Naive thymus-derived CD8-positive, alpha-beta T cell (primary cell): Measurements from ENCODE around the gene ZMYM4. TPM values are rescaled to one million over a fixed set of nuclear protein-coding genes. Genes with fewer than 3 reads are reported as not detected.
"Not testable (repeated sequence)": the region's sequence is repeated elsewhere in the genome, so short reads cannot be mapped to it uniquely, and the experiment has no call there.

Experiments used
- ATAC-seq, 2 donors: fragments of 150-1000 bp; cut with Tn5 transposase in 1 of 2; sonication (Bioruptor Pico), chemical (Tn5 transposase) in 1 of 2; 1 replicate in 1 of 2; 2 replicates in 1 of 2; pipeline ENCODE4 v1.10.0; 2021; ENCODE audit warnings: mild to moderate bottlenecking in 2 of 2, moderate library complexity in 2 of 2
- POLR2A ChIA-PET: fragments of 350-600 bp; sonication (Branson Sonifier 250); formaldehyde crosslinking; loops from one replicate; lab custom pipeline; 2021; ENCODE audit warnings: antibody characterized with exemption; lab: Charles Lee
- DNase-seq, 10 donors: peaks; one replicate each; pipeline versions ENCODE4 v3.0.0 to v3.0.0-alpha.2; 2020 to 2022
- H3K27ac Mint-ChIP-seq, 10 donors: one replicate each; pipeline ENCODE4 v1.8.0; 2020 to 2022; ENCODE audit warnings: mild to moderate bottlenecking in 10 of 10, mixed read lengths in 10 of 10, moderate library complexity in 4 of 10, inconsistent platforms in 1 of 10
- H3K27me3 Mint-ChIP-seq, 5 donors: one replicate each; pipeline ENCODE4 v1.8.0; 2021 to 2022; ENCODE audit warnings: mixed read lengths in 5 of 5
- H3K36me3 Mint-ChIP-seq, 3 donors: one replicate each; pipeline ENCODE4 v1.8.0; 2020 to 2022; ENCODE audit warnings: mixed read lengths in 3 of 3, mild to moderate bottlenecking in 2 of 3, inconsistent platforms in 1 of 3
- H3K4me1 Mint-ChIP-seq, 4 donors: one replicate each; pipeline ENCODE4 v1.8.0; 2021 to 2022; ENCODE audit warnings: mixed read lengths in 4 of 4
- H3K4me3 Mint-ChIP-seq, 10 donors: one replicate each; pipeline ENCODE4 v1.8.0; 2020 to 2022; ENCODE audit warnings: mild to moderate bottlenecking in 10 of 10, mixed read lengths in 10 of 10, moderate library complexity in 6 of 10, inconsistent platforms in 1 of 10
- H3K9me3 Mint-ChIP-seq, 9 donors: one replicate each; pipeline ENCODE4 v1.8.0; 2020 to 2022; ENCODE audit warnings: mixed read lengths in 9 of 9, mild to moderate bottlenecking in 3 of 9, inconsistent platforms in 1 of 9, moderate library complexity in 1 of 9
- polyA plus RNA-seq, 3 donors: library from polyadenylated mRNA; unstranded; fragments of 300-500 nt; fragmentation: Illumina TruSeq; gene quantifications; one replicate each; pipeline ENCODE4 v1.2.3, GENCODE V29; 2021
- total RNA-seq, 8 experiments: library from RNA in 2 of 8; stranded (reverse) in 2 of 8; gene quantifications; one replicate each; pipeline ENCODE4 v1.2.3 and lab custom pipeline; 2021 to 2026

ZMYM4 gene
- total RNA-seq (10 to 100 TPM; 44.6 to 45.1 TPM), polyA plus RNA-seq (10 to 100 TPM; 25.1 to 31.7 (median 28.4) TPM), total RNA-seq (lab: John Stamatoyannopoulos, UW) (69.0 to 96.9 (median 76.8) reads per million in 6 experiments)

DNA sequence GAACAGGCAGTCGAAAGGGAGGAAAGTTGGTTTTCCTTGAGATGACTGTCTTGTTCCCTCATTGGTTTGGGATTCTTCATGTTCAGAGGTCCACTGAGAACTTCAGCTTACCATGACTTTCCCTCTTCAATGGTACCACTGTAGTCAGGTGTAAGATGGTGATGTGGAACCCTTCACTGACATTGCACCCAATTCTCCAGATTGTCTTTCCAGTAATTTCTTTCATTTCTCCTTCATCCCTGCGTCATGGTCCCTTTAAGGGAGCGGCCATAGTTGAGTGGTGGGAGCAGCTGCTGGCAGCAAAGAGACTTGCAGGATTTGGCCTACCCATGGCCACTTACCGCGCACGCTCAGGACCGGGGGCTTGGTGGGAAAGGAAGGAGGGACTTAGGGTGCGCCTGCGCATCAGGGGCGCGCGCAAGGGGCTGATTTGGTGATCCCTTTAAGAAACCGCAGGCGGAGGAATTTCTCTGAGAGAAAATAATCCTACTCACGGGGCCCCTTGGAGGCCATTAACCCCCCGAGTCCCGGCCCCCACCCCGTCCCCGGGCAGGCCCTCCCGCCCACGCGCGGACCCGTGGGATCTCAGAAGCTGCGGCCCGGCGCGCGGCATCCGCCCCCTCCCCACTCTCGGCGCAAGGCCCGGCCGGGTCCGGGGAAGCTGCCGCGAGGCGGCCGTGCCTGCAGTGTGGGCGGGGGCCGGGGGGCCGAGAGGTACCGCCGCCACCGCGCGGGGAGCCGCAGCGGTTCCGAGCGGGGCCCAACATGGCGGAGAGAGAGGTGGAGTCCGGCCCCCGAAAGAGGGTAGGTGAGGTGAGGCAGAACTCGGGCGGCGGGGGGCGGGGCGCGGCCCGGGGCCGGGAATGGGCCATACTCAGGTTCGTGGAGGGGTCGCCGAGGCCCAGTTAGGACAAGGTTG lies at the start of gene ZMYM4:
Gene ZMYM4, plus strand, starts transcription at position 428 of the 919 bp plus-strand sequence. Its CDS starts 338 bp downstream, at position 766.
- DNase-seq (peak; percentile 69 to 95 (median 86)), ATAC-seq (peak; percentile 93)
- Mint-ChIP-seq H3K9me3 (peaks cover 0 to 5% (median 0%) of the 10 kb centered on the region in 9 donors), H3K4me1 (peaks cover 22 to 43% (median 38%) of the 10 kb centered on the region in 4 donors), H3K36me3 (peaks cover 0 to 8% (median 0%) of the 10 kb centered on the region in 3 donors), H3K27me3 (peaks cover 0 to 8% (median 4%) of the 10 kb centered on the region in 5 donors), H3K4me3 (peak within 1 kb of the TSS; percentile 79 to 99 (median 90)), H3K27ac (peak within 1 kb of the TSS; percentile 43 to 99 (median 91))
- POLR2A ChIA-PET: interaction anchor here (0.7 to 2.4 kb wide), 5 partner anchors 14 to 309 kb away, joined by 3 to 13 read pairs (median 4); partner anchors contain the start of gene SFPQ

DNA sequence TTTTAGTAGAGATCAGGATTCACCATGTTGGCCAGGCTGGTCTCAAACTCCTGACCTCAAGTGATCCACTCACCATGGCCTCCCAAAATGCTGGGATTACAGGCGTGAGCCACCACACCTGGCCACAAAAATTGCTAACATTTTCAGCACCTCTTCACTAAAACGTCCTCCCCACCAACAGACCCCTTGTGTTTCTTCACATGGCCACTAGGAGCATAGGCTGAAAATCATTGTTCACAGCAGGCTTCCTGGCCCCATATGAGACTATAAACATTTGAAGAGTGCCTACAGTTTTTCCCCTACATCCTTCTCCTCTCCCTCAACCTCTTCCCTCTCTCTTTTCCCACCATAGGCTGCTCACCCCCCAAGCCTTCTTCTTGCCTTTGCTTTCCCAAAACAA lies 47.5 kb upstream of the ZMYM4 start:
- DNase-seq (peak in 3 of 10 donors; percentile 3 to 29 (median 13)), ATAC-seq (peak; percentile 70 to 80)
- no peak overlapping the region for H3K27ac Mint-ChIP-seq
- no peaks in the 10 kb centered on the region for H3K36me3 Mint-ChIP-seq
- H3K27me3 Mint-ChIP-seq: no peaks in the 10 kb centered on the region
- no peaks in the 10 kb centered on the region for H3K9me3 Mint-ChIP-seq
- POLR2A ChIA-PET: no interaction called here
- H3K4me3 Mint-ChIP-seq: no peak overlapping the region
- no peaks in the 10 kb centered on the region for H3K4me1 Mint-ChIP-seq

DNA sequence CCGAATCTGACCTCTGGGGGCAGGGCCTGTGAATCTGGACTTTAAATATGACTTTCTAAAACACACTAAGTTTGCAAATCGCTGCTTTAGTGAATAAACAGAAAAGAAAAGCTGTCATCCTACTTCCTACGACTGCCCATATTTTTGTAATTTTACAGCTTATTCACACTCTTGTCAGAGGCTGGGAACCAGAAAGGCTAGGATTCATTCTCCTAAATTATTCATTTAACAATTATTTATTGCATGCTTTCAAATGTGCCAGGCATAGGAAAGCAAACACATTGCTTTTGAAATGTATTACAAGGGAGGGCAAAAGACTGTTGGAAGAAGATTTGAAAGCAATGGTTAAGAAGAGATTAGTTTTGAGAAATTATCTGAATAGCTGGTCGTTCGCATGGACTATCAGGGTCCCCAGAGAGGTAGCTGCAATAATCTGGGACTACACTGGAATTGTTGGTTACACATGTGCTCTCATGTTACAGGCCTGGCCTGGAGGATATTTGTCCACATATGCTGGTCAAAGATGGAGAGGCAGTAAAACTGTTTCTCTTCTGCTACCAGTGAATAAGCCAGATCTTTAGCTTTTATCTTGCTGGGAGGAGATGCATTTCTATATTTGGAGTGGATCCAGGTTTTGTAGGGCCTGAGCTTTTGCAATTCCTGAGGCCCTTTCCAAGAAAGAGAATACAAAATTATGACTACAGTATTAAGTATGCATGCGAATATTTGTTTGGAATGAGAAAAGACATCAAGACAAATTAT lies 46.0 kb upstream of the ZMYM4 start:
- H3K9me3 Mint-ChIP-seq: no peaks in the 10 kb centered on the region
- H3K27ac Mint-ChIP-seq: no peak overlapping the region
- POLR2A ChIA-PET: interaction anchor here (0.6 kb wide), 1 partner anchor 207 kb away, joined by 3 read pairs; no protein-coding TSS in a partner anchor
- peaks cover 0 to 1% (median 0%) of the 10 kb centered on the region in 4 donors for H3K4me1 Mint-ChIP-seq
- H3K36me3 Mint-ChIP-seq: no peaks in the 10 kb centered on the region
- ATAC-seq: no peak
- peaks cover 0 to 3% (median 0%) of the 10 kb centered on the region in 5 donors for H3K27me3 Mint-ChIP-seq
- H3K4me3 Mint-ChIP-seq: no peak overlapping the region
- DNase-seq: no peak

DNA sequence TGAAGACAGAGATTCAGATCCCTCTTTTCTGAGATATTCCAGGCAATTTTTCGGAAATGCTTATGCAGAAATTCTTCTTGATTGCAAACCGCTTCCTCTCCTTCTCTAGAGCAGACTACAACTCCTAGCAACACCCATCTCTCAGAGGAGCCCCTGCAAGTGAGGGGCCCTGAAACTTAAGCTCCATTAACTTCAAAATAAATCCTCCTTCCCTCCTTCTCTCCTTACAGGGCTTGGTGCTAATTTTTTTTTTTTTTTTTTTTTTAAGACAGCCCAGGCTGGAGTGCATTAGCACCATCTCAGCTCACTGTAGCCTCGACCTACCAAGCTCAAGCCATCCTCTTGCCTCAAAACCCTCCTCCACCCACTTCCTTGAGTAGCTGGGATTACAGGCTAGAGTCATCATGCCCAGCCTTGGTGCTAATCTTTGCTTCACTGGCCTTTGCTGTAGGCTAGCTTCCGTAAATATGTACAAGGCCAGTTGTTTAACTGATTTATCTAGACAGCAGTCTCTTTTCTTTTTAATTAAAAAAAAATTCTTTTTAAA lies 45.4 kb upstream of the ZMYM4 start:
- DNase-seq (no peak), ATAC-seq (no peak)
- POLR2A ChIA-PET: interaction anchor here (0.6 to 0.7 kb wide), 2 partner anchors 15 to 206 kb away, joined by 3 to 5 read pairs; no protein-coding TSS in a partner anchor
- Mint-ChIP-seq H3K36me3 (no peaks in the 10 kb centered on the region), H3K27ac (no peak overlapping the region), H3K27me3 (peaks cover 0 to 3% (median 0%) of the 10 kb centered on the region in 5 donors), H3K9me3 (no peaks in the 10 kb centered on the region), H3K4me3 (no peak overlapping the region), H3K4me1 (peaks cover 0 to 1% (median 0%) of the 10 kb centered on the region in 4 donors)

DNA sequence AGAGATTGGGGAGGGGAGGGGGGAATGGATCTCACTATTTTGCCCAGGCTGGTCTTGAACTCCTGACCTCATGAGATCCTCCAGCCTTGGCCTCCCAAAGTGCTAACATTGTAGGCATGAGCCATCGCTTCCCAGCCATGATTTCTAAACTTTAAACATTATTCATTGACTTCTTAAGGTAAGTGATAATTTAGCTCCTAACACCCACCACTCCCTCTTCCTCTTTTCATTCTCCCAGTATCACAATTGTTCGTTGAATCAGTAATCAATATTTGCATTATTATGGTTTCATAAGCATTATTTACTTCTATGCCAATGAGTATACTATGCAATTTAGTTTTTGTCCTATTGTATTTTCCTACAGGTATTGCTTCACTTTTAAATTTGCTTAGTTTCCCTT lies 42.0 kb upstream of the ZMYM4 start:
- Mint-ChIP-seq H3K4me3 (no peak overlapping the region), H3K27ac (no peak overlapping the region), H3K36me3 (no peaks in the 10 kb centered on the region), H3K27me3 (peaks cover 0 to 7% (median 0%) of the 10 kb centered on the region in 5 donors), H3K4me1 (peaks cover 0 to 9% (median 1%) of the 10 kb centered on the region in 4 donors), H3K9me3 (no peaks in the 10 kb centered on the region)
- DNase-seq: no peak
- POLR2A ChIA-PET: interaction anchor here (0.7 kb wide), 1 partner anchor 93 kb away, joined by 3 read pairs; no protein-coding TSS in a partner anchor
- ATAC-seq: no peak

DNA sequence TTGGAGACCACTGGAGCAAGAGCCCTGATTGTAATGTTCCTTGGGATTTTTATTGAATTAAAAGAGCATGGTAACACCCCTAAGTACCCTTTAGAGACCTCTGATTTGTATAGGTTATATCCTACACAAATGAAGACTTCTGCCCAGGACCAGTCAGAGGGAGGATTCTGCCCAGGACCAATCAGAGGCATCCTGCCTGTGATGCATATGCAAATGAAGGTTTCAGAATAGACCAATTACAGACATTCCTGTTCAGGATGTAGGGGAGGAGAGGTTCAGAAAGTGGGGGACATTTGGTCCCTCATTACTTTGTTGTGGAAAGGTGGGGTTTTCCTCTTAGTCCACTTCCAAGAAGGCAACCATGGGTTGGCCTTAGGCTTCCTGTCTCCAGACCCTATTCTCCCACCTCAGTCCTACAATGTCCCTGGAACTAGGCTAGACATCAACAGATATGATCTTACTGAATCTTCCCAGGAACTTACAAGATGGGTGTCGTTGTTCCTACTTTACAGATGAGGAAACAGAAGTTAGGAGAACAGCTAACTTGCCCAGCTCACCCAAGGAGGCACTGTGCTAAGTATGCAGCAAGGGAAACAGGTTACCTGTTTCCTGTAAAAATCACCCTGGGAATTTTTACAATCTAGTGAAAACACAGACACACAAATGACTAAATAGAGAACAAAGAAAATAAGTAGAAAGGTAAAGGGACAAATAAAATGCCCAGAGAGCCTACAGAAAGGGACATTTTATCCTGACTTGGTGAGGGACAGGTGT lies 38.7 kb upstream of the ZMYM4 start:
- POLR2A ChIA-PET: no interaction called here
- H3K36me3 Mint-ChIP-seq: no peaks in the 10 kb centered on the region
- ATAC-seq: peak in 1 of 2 donors; percentile 27
- H3K9me3 Mint-ChIP-seq: no peaks in the 10 kb centered on the region
- H3K27ac Mint-ChIP-seq: peak overlapping the region in 1 of 10 donors; percentile 41
- DNase-seq: no peak
- peaks cover 0 to 7% (median 0%) of the 10 kb centered on the region in 5 donors for H3K27me3 Mint-ChIP-seq
- H3K4me1 Mint-ChIP-seq: peaks cover 0 to 9% (median 1%) of the 10 kb centered on the region in 4 donors
- no peak overlapping the region for H3K4me3 Mint-ChIP-seq

DNA sequence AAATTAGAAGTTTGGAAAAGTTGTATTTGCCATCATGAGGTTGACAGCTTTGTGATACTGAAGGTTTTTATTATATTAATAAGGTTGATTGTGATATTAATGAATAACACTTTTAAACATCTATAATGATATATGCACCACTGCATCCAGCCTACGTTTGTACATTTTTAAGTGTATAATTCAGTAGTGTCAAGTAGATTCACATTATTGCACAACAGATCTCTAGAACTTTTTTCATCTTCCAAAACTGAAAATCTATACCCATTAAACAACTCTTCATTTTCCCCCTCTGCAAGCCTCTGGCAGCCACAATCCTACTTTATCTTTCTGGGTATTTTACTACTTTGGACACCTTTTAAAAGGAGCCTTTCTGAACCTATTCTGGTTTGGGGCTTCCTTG lies 37.2 kb upstream of the ZMYM4 start:
- Mint-ChIP-seq H3K27me3 (peaks cover 0 to 8% (median 0%) of the 10 kb centered on the region in 5 donors), H3K27ac (no peak overlapping the region), H3K4me1 (peaks cover 0 to 9% (median 1%) of the 10 kb centered on the region in 4 donors), H3K4me3 (no peak overlapping the region), H3K36me3 (no peaks in the 10 kb centered on the region), H3K9me3 (no peaks in the 10 kb centered on the region)
- POLR2A ChIA-PET: no interaction called here
- ATAC-seq (no peak), DNase-seq (no peak)

DNA sequence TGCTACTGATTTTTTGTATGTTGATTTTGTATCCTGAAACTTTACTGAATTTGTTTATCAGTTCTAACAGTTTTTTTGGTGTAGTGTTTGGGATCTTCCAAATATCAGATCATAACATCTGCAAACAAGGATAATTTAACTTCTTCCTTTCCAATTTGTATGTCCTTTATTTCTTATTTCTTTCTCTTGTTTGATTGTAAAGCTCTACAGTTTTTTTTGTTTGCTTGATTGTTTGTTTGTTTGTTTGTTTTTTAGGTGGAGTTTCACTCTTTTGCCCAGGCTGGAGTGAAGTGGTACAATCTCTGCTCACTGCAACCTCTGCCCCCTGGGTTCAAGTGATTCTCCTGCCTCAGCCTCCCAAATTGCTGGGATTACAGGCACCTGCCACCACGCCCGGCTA lies 31.7 kb upstream of the ZMYM4 start:
- POLR2A ChIA-PET, ATAC-seq, H3K4me1 Mint-ChIP-seq: not testable (repeated sequence)

DNA sequence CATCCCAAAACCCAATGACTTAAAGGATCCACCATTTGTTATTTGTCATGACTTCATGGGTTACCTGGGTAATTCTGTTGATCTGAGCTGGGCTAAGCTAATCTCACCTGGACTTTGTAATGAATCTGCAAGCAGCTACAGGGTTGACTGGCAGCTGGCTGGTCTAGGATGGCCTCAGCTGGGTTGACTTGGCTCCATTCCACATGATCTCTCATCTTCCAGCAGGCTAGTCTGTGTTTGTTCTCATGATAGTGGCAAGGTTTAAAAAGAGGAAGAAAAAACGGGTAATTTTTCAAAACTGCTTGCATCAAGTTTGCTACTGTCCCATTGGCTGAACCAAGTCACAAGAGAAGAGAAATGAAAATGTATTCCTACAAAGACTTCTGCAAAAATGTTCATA lies 24.8 kb upstream of the ZMYM4 start:
- no peak overlapping the region for H3K4me3 Mint-ChIP-seq
- H3K36me3 Mint-ChIP-seq: no peaks in the 10 kb centered on the region
- no peaks in the 10 kb centered on the region for H3K9me3 Mint-ChIP-seq
- H3K27ac Mint-ChIP-seq: peak overlapping the region in 1 of 10 donors; percentile 70
- POLR2A ChIA-PET: no interaction called here
- H3K27me3 Mint-ChIP-seq: no peaks in the 10 kb centered on the region
- ATAC-seq (no peak), DNase-seq (no peak)
- H3K4me1 Mint-ChIP-seq: peaks cover 0 to 4% (median 0%) of the 10 kb centered on the region in 4 donors

More for the DNA sequence above, 31.7 kb upstream of the ZMYM4 start:
- not testable (repeated sequence) for H3K27me3 Mint-ChIP-seq, H3K4me3 Mint-ChIP-seq, H3K9me3 Mint-ChIP-seq, DNase-seq, H3K36me3 Mint-ChIP-seq, H3K27ac Mint-ChIP-seq

DNA sequence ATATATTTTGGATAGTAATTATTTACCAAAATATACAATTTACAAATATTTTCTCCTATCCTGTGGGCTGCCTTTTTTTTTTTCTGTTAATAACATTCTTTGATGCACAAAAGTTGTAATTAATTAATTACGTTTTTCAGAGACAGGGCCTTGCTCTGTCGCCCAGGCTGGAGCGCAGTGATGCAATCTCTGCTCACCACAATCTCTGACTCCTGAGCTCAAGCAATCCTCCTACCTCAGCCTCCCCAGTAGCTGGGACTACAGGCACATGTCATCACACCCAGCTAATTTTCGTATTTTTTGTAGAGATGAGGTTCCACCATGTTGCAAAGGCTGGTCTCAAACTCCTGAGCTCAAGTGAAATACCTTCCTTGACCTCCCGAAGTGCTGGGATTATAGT lies 21.3 kb upstream of the ZMYM4 start:
- POLR2A ChIA-PET: no interaction called here
- H3K36me3 Mint-ChIP-seq: no peaks in the 10 kb centered on the region
- H3K4me3 Mint-ChIP-seq: no peak overlapping the region
- DNase-seq (no peak), ATAC-seq (no peak)
- H3K4me1 Mint-ChIP-seq: peaks cover 0 to 4% (median 0%) of the 10 kb centered on the region in 4 donors
- H3K9me3 Mint-ChIP-seq: no peaks in the 10 kb centered on the region
- H3K27ac Mint-ChIP-seq: no peak overlapping the region
- peaks cover 0 to 9% (median 4%) of the 10 kb centered on the region in 5 donors for H3K27me3 Mint-ChIP-seq

DNA sequence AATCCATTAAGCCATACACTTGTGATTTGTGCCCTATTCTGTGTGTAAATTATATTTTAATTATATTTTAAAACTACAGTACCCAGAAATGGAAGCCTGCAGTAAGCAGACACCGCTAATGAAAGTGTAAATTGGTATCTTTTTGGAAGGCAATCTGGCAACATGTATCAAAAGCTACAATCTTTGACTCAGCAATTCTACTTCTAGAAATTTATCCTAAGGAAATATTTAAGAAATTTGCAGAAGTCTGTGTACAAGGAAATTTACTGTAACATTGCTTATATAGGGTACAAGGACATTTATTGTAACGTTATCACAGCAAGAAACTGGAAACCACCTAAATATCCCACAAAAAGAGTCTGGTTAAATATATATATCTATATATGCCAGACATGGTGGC lies 14.6 kb upstream of the ZMYM4 start:
- ATAC-seq (no peak), DNase-seq (no peak)
- Mint-ChIP-seq H3K27ac (no peak overlapping the region), H3K27me3 (peaks cover 0 to 12% (median 4%) of the 10 kb centered on the region in 5 donors), H3K9me3 (no peaks in the 10 kb centered on the region), H3K36me3 (no peaks in the 10 kb centered on the region), H3K4me1 (no peaks in the 10 kb centered on the region), H3K4me3 (no peak overlapping the region)
- POLR2A ChIA-PET: interaction anchor here (0.7 kb wide), 1 partner anchor 48 kb away, joined by 9 read pairs; no protein-coding TSS in a partner anchor
